Hematopoietic multipotent progenitor cell treated with erythropoietin and hydrocortisone succinate and interleukin-3 and kit ligand, for 15 days (in vitro differentiated cells): ENCODE results near the gene ATP10A.

Source experiments
- DNase-seq: peaks from one replicate; pipeline ENCODE4 v3.0.0-alpha.2; 2015; ENCODE audit warnings: low spot score

Gene ATP10A

DNA sequence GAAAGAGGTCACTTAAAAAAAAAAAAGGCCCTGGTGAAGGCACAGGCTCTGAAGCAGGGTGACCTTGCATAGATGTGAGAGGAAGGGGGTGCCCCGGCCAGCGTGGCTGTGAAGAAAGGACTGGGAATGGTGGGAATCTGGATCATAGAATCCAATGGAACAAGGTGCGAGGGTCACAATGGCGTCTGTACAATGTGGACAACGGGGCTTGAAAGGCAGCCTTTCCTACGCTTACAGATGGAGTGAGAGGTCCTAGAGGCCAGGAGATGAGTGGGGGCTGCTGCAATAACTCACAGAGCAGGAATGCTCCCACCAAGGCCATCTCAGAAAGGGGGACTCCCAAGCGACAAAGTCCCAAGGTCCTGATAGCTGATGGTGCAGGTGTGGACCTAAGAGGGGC, 162.2 kb downstream of the ATP10A start:
- DNase-seq: no peak

DNA sequence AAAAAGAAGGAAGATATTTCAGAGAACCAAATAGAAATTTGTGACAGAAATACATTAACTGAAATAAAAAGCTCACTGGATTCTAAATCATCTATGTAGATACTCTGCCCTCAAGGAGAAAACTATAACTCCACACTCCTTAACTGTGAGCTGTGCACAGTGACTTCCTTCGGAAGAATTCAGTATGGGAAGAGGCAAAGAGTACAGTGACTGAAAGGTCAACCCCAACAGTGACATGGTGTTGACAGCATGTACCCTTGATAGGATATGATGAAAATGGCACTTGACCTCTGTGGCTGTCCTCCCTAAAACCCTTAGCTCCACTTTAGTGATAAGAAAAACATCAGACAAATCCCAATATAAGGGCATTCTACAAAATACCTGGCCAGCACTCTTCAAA, 165.5 kb downstream of the ATP10A start:
- no peak for DNase-seq

DNA sequence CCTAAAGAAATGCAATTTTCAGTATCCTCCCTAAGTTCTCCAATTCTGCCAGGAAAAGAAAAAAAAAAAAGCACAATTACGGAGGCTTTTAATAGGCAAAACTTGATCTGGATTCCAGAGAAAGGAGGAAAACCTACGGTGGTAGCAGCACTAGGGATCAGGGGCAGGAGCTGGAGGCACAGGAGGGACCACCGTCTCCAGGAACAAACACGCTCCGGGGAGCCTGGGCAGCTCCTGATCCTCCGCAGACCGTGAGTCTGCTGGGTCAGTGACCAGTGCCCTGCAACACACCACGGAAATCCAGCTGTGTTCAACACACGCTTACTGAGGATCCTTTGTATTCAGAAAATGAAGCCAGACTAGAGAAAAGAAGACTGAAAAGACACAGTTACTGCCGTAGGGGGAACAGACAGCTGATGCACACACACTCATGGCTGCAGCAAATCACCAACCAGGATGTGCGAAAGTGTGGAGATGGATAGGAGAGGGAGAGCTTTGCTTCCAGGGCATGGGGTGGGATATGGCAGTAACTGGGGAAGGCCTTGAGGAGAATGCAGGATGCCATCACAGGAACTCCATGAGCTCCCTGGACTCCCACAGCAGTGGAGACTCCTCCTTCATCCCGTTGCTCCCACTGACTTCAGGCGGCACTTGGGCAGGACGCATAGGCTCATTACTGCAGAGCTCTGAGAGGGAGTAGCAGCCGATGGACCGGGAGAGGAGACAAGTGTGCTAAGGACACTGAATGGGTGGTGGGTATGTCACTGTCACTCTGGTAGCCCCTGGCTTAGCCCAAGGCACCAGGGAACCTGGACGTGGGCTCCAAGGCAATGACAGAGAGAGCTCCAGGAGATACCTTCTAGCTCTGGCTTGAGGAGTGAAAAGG, 167.0 kb downstream of the ATP10A start:
- DNase-seq: no peak

DNA sequence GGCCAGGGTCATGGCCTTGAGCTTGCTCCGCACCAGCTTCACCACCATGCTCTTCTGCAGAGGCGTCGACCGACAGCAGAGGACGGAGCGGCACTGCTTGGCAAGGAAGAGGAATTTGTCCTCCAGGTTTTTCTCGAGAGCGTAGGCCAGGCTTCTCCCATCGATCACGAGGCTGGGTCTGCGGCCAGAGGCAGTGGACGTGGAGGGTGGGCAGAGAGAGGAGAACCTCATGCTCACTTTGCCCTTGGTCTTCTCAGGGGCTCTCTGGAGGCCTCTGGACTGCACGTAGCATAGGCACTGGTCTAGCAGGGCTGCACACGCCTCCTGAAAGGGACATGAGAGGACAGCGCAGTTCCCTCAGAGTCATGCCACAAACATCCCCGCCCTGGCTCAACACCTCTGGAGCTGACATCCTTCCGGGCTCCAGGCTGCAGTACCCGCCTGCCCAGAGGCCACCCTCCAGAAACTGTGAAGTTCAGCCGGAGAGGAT, 168.3 kb downstream of the ATP10A start:
- DNase-seq: no peak

DNA sequence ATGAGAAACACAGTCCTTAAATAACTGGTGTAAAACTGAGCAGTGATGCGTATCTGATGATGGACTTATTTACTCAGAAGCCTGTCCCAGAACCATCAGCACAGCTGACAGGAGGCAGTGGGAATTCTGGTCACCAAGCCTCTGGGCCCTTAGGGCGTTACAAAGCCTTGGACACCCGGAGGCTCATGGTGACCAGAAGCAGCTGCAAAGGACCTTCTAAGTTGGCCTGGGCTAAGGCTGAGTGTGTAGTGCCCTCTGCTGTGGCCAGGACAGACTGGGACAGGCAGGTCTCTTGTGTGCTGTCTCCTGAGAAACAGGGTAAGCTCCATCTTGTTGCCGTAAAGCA, 168.9 kb downstream of the ATP10A start:
- no peak for DNase-seq

DNA sequence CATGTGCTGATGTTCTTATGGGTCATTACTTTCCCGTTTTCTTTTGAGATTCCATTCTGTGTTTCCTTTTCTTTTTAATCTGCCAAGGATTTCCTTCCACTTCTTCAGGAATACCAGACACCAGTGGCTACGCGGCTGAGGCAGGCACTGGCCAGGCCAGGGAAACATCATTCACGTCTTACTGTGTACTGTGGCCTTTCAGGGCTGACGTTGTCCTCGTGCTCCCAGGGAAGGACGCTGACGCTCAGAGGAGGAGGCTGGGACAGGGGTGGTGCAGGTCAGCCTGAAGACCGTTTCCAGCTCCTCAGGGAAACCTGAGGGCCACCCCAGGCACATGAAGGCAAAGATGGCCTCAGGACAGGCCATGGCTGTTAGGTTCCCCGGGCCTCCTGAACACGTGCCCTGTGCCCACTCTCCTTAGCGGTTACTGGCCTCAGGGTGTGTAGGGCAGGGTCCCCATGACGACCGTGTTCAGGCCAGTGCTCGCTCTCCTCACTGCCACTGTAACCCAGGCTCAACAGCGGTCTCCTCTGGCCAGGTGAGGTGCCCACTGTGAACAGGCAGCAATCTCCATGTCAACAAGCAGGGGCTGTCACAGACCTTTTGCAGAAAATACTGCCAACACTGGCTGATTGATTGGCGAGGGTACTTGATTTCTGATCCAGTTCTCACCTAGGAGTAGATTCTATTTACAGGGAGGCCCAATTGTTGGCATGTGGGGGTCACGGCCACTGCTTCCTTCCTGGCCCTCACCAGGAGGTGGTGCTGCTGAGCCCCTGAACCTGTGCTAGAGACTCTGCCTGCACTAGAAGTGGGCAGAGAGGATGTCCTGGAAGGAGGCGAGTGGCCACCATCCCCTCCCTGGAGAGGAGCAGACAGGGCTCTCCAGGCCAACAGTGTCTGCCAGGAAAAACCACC, 169.5 kb downstream of the ATP10A start:
- no peak for DNase-seq

DNA sequence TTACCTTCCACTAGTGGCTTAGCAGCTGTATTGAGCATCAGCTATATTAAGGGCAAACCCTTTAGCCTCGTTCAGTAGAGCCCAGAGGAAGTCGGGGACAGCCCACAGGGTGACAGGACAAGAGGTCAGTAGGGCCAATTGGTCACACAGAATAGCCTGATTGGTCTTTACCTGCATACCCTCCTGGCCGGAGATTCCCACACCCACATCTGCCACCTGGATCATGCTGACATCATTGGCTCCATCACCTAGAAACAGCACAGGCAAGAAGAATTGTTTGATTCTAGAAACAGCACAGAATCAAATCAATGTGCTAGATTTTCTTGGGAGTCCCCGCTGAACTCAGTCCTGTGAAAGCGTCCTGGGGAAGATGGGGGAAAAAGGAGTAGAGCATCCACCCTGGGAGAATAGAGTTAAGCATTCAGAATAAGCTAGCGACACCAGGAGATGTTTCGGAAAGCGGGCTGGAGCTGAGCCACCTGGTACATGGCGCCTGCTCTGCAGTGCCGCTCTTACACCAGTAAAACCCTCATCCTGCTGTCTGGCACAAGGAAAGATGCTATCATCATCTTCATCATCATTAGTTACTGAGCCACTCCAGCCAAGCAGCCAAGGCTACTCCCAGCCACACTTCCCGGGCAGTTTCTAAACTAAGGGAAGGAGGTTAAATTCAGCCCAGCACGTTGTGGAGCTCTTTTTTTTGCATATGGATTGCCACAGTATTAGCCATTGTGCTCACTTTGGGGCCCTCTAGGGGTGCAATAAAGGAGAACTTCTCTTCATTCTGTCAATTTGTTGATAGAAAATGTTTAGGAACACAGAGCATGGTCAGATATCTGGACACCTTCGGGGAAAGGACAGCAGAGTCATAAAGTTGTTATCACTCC, 171.3 kb downstream of the ATP10A start:
- no peak for DNase-seq

DNA sequence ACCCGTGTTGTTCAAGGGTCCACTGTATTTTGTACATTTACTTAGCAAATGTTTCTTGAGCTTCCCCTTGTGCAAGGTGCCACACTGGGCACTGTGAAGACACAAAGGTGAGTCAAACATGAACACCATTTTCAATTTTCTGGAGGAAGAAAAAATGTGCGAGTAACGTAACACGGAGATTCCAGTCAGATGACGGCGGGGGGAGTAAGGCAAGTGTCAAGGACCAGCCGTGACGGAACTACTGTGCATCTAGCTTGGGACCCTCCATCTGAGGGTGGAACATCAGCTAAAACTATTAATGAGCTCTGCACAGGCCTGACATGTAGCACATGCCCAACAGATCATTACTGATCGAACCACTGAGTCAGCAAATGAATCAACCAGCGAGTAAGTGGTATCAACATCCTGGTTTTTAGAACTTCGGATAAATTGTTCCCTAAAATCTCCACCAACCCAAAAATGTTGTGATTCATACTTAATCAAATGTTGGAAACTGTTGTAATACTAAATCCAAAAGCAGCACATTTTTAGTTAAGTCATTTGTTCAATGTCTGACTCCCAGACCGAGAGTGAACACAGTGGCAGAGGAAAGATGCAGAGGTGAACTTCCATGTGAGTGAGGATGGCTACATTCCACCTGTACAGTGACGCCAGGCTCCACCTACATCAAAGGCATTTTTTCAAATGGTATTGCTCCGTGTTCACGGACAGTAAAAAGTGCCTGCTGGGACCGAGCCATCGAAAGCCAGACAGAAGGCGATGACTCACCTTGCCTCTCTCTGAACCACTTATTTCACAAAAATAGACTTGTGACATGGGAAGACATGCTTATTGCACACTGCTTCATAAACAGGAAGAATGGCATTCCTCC, 172.2 kb downstream of the ATP10A start:
- DNase-seq: no peak

DNA sequence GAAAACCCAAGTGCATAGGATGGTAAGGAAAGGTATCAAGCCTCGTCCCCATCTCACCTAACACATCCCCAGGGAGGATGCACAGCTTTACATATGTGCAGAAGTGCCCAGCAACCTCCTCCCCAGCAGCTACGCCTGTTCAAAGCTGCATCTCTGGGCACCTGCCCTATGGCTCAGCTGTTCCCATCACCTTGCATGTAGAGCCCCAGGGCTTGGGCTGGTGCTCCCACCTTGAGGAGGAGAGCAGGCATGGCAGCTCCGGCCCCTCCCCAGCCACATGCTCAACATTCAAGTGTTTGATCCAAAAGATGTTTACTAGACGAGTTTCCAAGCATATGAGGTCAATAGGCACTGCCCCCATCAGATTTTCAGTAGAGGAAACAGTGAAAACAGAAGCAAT, 173.5 kb downstream of the ATP10A start:
- DNase-seq: no peak

DNA sequence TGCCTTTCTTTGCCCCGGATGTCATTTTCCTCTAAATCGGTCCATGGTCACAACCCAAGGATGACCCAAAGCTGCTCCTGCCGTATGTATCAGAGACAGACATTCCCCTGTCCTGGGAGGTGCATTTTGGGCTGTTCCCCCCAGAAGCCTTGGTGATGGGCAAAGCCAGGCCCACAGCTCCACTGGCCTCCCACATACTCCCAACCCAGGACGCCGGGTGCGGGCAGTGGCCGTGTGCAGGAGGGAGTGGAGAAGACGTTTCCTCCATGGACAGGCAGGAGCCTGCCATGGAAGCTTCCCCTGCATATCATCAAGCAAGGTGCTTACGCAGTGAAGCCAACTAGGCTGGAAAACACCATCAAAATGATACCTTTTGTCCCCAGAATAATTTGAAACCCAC, 175.0 kb downstream of the ATP10A start:
- no peak for DNase-seq

DNA sequence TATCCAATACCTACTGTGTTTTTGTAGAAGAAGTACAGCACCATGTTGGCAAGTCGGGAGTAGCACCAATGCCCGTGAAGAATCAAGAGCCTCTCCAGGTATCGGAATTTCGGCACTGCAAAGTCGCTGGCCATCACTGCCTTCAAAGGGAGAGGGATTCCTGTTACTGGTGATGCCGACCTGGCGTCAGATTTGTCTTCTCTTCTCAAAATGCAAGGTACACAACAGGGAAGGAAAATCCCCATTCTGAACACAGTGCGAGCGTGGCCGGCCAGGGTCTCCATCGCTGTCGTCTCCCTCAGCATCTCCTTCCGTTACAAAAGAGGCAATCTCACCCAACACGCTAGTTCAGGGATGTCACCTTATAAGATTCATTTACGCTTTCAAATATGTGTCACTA, 175.4 kb downstream of the ATP10A start:
- no peak for DNase-seq

DNA sequence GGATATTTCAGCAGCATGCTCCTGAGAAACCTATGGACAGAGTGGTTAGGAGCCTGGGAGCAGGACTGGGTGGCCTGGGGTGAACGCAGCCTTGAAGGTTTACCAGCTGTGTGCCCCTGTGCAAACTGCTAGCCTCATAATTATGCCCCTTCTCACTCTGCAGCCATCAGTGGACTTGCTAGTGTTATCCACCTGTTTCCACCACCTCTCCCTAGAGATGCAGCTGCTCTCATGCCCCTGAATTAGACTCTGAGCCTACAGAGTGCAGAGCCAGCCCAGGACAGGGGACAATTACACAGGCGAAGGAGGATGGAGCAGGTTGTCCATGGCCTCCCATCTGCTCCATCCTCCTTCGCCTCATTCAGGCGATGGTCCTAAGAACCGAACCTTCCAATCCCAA, 175.9 kb downstream of the ATP10A start:
- no peak for DNase-seq

DNA sequence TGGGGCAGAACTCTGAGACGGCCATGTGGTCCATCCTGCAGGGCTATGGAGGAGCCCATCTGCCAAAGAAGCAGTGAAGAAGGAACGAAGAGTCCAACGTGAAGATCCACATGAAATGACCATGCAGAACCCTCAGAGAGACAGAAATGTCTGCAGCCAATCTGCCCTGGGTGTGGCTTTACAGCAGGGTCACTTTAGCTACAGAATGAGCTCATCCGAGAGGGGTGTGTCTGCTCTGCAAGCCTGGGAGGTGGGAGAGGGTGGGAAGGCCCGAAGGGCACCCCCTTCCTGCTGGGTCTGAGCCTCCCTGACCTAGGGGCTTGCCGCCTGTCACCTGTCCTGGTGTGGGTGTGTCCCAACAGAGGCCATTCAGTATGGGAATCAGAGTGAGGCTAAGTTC, 176.3 kb downstream of the ATP10A start:
- no peak for DNase-seq

DNA sequence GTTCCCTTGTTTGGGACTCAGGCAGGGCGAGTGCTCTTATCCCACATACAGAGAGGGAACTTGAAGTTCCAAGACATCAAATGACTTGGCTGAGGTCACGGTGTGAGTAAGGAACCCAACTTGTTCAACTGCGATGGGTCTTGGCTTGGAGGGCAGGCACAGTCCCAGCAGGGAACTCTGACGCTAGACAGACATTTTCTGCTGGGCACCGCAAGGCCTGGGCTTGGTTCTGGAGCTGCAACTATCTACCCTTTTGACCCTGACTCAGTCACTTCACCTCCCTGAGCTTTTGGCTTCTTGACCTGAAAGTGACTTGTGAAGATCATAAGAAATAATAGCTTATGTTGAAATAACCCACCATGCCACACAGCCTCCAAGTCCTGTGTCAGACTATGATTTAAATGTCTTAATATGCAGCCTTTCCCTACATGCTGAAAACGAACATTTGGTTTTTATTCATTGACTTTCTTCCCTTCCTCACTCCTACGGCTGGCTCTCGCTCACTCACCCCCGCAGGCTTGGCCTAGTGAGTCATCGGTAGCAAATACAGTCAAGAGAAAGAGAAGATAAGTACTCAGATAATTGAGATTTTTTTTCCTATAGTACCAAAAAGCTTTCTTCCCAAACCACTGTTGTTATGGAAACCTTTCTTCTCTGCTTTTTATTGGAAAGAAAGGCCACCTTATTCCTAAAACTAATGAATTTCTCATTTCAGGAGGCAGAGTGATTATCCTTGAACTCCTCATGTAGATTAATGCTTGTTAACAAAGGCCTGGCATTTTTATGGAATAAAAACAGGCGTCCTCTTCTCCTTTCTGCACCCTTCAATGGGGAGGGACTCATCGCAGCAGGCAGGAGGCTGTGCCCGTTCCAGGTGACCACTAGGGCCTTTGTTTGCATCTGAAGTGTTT, 178.4 kb downstream of the ATP10A start:
- no peak for DNase-seq

DNA sequence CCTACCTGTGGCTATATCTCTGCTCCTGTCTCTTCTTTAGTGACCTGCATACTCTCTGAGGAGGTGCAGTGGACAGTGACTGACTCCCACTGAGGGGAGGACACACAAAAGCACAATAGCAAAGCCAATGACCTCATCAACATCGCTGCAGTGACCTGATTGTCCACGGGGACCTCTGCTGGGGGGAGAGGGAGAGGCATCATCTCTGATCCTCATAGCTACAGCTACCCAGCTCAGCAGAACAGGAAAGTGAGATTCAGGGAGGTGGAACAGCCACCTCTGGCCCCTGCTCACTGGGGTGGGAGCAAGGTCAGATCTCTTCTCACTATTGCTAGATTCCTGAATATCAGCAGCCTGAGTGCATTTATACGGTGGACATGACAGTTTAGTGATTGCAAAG, 179.2 kb downstream of the ATP10A start:
- no peak for DNase-seq

DNA sequence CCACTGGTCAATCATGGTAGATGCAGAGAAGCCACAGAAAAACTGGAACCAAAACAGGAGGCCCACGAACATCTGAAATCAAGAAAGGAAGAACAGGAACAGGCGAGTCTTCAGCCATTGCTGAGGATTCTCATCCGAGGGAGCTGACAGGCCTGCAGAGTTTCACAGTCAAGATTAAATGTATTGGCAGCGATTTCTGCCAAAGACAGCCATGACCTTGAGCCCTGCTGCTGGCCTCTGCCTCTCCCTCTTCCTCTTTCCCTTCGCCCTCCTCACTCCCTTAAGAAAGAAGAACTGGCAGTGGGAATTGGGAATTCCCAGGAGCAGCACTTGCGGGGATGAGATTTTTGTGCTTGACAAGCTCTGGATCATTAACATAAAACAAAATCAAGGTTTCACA, 179.7 kb downstream of the ATP10A start:
- DNase-seq: no peak

DNA sequence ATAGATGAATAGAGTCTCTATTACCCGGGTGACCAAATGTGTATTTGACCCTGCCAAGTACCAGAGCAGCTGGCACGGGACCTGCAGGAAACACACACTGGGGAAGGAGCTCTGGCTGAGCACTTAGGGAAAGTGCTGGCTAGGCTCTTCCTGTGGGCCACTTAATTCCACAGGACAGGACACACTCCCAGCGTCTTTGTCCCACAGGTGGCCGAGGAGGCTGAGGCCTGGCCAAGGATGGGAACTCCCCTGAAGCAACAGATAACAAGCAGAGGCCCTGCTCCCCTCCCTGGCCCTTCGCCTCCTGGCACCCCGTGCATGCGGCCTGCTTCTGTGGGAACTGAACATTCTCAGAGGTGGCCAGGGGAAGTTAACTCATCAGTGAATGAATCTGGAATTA, 180.8 kb downstream of the ATP10A start:
- DNase-seq: no peak

DNA sequence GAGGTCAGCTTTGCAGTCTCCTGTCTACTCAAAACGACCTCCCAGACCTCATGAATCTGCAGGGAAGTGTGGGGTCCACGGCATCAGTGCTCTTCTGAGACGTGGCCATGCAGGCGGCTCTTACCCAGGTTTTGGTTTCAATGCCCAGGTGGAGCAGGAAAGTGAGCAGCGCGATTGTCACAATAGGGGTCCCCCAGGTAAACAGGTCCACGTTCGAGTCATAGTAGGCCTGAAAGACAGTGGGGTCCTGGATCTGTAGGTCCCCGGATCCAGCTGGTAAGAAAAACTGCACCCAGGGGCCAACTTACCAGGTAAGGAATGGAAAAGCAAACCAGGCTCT, 182.5 kb downstream of the ATP10A start:
- DNase-seq: no peak

DNA sequence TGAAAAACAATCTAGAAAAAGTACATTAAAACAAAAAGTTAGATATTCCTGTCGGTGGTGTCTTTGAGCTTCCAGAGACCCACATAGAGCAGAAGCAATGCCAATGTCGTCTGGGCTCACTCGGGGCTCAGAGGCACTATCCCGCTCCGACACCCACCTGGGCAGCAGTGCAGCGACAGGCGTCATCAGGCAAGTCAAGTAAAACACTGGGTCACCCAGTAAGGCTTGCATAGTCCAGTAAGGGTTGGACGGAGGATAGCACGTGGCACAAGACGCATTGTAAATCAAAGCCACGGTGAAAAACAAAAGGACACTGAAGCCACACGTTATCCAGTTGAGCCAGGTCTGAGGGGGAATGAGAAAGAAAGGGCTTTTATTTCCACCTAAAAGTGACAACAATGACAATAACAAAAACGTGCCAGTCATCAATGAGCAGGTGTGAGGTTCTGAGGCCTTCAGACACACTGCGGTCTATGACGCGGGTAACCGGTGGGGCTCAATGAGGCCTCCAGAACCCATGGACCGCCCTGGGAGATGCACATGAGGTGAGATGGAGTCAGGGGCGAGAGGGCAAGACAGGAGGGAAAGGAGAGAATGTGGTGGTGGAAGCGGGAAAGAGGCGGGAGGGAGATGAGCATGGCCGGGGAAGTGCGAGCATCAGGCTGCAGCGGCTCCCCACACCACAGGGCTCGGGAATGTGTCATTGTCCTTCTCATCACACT, 183.0 kb downstream of the ATP10A start:
- DNase-seq: no peak
